ENCODE data around the gene UBA52.

DNA sequence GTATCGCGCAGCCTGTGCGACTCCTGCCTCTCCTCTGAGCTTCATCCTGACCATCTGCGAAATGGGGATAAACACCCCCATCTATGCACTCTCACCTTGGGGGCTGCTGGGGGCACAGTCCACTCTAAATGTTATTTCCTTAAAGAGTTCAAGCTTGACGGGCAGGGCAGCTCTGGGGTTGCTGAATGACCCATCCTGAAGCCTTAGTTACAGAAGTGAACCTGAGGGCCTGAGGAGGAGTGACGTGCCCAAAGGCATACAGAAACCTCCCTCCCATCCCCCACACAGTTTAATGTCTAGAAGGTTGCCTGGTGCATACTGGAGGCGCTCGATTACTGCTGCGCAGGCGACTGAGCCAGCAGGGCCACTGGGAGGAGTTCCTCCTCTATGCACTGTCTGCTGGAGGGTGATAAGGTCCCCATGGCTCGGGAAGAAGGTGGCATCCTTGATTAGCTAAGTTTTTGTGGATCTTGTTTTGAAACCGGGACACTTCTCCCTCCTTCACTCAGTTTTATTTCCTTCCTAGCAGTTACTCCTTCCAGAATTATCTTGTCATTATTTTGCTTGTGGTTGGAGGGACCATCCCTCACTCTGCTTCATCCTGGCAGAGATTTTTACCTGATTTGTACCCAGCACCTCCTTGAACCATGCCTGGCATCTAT lies 27.7 kb upstream of the UBA52 start:
- TF ChIP-seq, protein P1, sequence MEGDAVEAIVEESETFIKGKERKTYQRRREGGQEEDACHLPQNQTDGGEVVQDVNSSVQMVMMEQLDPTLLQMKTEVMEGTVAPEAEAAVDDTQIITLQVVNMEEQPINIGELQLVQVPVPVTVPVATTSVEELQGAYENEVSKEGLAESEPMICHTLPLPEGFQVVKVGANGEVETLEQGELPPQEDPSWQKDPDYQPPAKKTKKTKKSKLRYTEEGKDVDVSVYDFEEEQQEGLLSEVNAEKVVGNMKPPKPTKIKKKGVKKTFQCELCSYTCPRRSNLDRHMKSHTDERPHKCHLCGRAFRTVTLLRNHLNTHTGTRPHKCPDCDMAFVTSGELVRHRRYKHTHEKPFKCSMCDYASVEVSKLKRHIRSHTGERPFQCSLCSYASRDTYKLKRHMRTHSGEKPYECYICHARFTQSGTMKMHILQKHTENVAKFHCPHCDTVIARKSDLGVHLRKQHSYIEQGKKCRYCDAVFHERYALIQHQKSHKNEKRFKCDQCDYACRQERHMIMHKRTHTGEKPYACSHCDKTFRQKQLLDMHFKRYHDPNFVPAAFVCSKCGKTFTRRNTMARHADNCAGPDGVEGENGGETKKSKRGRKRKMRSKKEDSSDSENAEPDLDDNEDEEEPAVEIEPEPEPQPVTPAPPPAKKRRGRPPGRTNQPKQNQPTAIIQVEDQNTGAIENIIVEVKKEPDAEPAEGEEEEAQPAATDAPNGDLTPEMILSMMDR (IDR thresholded peaks at IDR 0.05): no peak
- no peak for TF ChIP-seq POLR2A (IDR thresholded peaks at IDR 0.05)
